MG63 (cell line): ENCODE measurements around the gene RASSF4. TPM values are rescaled to one million over a fixed set of nuclear protein-coding genes. Genes with fewer than 3 reads are reported as not detected.

Experiments used
- DNase-seq: peaks from one replicate; pipeline ENCODE4 v3.0.0-alpha.2; 2020
- H3K27me3 ChIP-seq: fragments of 250-450 bp; sonication (Bioruptor Pico); 2 replicates; pipeline ENCODE4 v1.5.1; 2020; ENCODE audit warnings: mild to moderate bottlenecking, moderate library complexity
- H3K36me3 ChIP-seq: fragments of 250-450 bp; sonication (Bioruptor Pico); 2 replicates; pipeline ENCODE4 v1.5.1; 2020; ENCODE audit warnings: mild to moderate bottlenecking, moderate library complexity
- H3K4me3 ChIP-seq: fragments of 250-450 bp; sonication (Bioruptor Pico); 2 replicates; pipeline ENCODE4 v1.5.1; 2020; ENCODE audit warnings: mild to moderate bottlenecking, moderate library complexity
- H3K9me3 ChIP-seq: fragments of 250-450 bp; sonication (Bioruptor Pico); 2 replicates; pipeline ENCODE4 v1.5.1; 2020; ENCODE audit warnings: mild to moderate bottlenecking, moderate library complexity
- total RNA-seq: library from RNA; depleted of rRNA; stranded (reverse); fragments of >200 nt; shearing (Covaris generic); gene quantifications from 2 replicates; pipeline ENCODE4 v1.2.3, GENCODE V29; 2014; ENCODE audit warnings: low replicate concordance

The RASSF4 gene
- total RNA-seq, 1 experiment from 2014 or later = 0.26 TPM

GRCh38 chr10:44935201-44935965 is 24.2 kb upstream of the RASSF4 start:
- no peaks in the 10 kb centered on the region for H3K9me3 ChIP-seq
- H3K36me3 ChIP-seq = no peaks in the 10 kb centered on the region
- peak; percentile 64 for DNase-seq
- H3K4me3 ChIP-seq = no peak overlapping the region
- no peaks in the 10 kb centered on the region for H3K27me3 ChIP-seq

DNA sequence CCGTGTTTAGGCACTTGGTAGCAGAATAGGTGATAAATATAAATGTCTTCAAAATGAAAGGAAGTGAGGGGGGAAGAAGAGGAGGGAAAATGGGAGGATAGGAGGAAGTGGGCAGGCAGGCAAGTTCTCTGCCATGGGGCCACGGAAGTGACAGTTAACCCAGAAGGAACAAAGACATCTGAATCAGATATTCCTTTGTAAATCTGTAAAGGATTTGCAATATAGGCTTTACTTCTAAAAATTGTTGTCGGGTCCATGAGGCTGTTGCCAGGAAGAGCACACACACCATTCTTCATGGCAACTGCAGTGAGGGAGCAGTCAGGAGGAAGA is 23.7 kb upstream of the RASSF4 start:
- Histone ChIP-seq H3K27me3 (no peaks in the 10 kb centered on the region), H3K9me3 (no peaks in the 10 kb centered on the region), H3K4me3 (no peak overlapping the region), H3K36me3 (no peaks in the 10 kb centered on the region)
- no peak for DNase-seq

DNA sequence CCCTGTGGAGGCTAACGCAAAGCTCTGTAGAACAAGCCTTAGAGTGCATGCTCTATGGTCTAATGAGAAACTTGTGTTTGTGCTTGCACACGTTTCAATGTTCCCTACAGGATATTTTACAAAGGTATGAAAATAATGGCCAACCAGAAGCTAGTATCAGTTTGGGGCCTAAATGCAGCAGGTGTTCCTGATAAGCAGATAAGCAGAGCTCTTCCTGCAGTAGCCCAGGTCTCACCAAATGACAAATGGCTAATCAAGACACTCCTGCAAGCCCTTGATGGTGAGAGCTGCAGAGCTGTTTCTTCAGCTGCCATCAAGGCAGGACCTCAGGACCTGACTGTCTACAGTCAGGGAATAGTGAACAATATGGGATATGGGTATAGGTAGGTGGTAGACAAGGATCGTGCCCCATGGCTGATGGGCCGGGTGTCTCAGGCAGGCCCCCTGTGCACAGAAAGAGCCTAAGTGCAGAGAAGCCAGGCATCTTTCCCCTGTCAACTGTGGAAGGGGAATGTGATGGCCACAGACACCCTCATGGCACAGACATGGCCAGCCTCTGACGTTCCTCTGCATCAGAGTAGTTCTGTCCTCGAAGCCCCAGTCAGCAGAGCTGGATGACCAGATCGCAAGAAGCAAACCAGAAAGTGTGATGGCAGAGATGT is 23.2 kb upstream of the RASSF4 start:
- no peak for DNase-seq
- Histone ChIP-seq H3K4me3 (no peak overlapping the region), H3K9me3 (no peaks in the 10 kb centered on the region), H3K27me3 (no peaks in the 10 kb centered on the region), H3K36me3 (no peaks in the 10 kb centered on the region)

DNA sequence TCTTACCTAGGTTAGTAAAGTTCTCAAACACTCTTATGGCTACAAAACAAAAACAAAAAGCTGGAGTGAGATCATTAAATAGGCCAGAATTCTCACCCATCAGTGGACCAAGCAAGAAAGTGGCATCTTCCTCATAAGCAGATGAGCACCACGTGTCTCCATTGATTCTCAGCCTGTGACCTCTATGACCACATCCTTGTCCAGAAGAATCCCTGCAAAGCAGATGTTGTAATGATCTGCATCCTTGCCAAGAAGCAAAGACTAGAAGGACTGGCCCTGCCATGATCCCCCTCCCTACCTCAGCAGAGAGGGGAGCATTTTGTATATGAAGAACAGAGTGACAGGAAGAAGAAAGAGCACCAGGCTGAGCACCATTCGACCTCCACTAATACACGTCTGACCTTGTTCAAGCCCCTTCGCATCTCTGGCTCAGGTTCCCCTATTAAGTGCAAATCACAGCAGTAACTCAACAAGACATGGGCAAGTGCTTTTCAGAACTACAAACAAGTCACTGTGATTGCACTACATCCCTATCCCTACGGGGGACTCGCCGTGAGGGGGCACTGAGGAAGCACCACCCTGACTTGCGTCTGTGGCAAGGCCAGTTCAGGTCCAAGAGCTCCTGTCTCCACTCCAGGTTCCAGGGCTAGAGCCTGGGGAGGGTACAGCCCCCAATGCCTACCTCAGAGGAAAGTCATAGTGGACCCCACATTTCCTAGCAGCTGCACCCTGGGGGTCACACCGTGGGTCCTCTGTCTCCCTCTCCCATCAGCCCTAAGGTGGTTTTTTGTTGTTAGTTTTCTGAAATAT is 22.2 kb upstream of the RASSF4 start:
- H3K36me3 ChIP-seq = no peaks in the 10 kb centered on the region
- no peaks in the 10 kb centered on the region for H3K27me3 ChIP-seq
- H3K9me3 ChIP-seq = no peaks in the 10 kb centered on the region
- DNase-seq = no peak
- no peak overlapping the region for H3K4me3 ChIP-seq

DNA sequence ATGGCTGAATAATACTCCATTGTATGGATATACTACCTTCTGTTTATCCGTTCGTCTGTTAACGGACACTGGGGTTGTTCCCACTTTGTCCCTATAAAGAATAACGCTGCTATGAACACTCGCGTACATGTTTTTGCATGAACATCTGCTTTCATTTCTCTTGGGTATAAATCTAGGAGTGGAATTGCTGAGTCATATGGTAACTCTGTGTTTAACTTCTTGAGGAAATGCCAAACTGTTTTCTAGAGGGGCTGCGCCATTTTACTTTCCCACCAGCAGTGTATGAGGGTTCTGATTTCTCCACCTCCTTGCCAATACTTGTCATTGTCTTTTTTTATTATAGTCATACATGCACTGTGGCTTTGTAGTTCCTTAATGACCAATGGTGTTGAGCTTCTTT is 20.6 kb upstream of the RASSF4 start:
- H3K9me3 ChIP-seq = peaks cover under 1% of the 10 kb centered on the region; the same call in 1 of the 2 replicates
- H3K36me3 ChIP-seq = no peaks in the 10 kb centered on the region
- H3K4me3 ChIP-seq = no peak overlapping the region
- DNase-seq = no peak
- H3K27me3 ChIP-seq = no peaks in the 10 kb centered on the region

DNA sequence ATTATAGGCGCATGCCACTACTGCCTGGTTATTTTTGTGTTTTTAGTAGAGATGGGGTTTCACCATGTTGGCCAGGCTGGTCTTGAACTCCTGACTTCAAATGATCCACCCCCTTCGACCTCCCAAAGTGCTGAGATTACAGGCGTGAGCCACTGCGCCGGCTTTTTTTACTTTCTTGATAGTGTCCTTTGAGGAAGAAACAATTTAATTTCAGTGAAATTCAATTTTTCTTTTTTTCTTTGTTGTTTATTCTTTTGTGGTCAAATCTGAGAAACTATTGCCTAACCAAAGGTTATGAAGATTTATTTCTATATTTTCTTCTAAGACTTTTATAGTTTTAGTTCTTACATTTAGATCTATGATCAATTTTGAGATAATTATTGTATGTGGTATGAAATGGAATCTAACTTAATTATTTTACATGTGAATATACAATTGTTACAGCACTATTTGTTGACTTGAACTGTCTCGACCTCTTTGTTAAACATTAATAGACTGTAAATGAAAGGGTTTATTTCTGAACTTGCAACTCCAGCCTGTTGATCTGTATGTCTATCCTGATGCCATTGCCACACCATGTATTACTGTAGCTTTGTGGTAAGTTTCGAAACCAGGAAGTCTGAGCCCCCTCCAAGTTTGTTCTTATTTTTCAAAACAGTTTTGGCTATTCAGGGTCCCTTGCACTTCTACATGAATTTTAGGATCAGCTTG is 19.8 kb upstream of the RASSF4 start:
- DNase-seq = no peak
- H3K36me3 ChIP-seq = no peaks in the 10 kb centered on the region
- peaks cover 9% of the 10 kb centered on the region for H3K9me3 ChIP-seq
- no peaks in the 10 kb centered on the region for H3K27me3 ChIP-seq
- no peak overlapping the region for H3K4me3 ChIP-seq

- no peak for DNase-seq
- Histone ChIP-seq H3K27me3 (no peaks in the 10 kb centered on the region), H3K9me3 (peaks cover 15% of the 10 kb centered on the region), H3K36me3 (no peaks in the 10 kb centered on the region), H3K4me3 (no peak overlapping the region)
These were observed 15.2 kb upstream of the RASSF4 start for GRCh38 chr10:44944354-44944753.

GRCh38 chr10:44946205-44946604 is 13.4 kb upstream of the RASSF4 start:
- Histone ChIP-seq H3K36me3 (no peaks in the 10 kb centered on the region), H3K4me3 (no peak overlapping the region), H3K27me3 (no peaks in the 10 kb centered on the region), H3K9me3 (peaks cover 15% of the 10 kb centered on the region)
- no peak for DNase-seq

- H3K4me3 ChIP-seq = no peak overlapping the region
- peaks cover 15% of the 10 kb centered on the region for H3K9me3 ChIP-seq
- no peaks in the 10 kb centered on the region for H3K27me3 ChIP-seq
- H3K36me3 ChIP-seq = no peaks in the 10 kb centered on the region
- DNase-seq = no peak
These were observed 12.0 kb upstream of the RASSF4 start for GRCh38 chr10:44947371-44948152.

DNA sequence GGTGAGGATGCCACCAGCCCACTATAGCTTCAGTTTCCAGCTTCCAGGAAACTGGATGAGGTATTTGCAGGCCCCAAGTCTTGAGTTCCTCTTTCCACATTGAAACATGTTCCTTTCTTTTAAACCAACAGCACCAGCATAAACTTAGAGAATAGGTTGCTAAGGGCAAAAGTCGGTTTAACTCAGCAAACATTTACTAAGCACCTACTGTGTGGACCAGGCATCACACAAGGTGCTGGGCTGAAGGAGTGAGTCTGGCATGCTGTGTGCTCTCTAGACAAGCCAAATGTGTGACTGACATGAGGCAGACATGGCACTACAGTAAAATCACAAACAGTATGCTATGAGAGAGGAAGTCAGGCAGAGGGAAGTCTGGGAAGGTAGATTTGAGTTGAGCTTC is 11.0 kb upstream of the RASSF4 start:
- no peak for DNase-seq
- H3K4me3 ChIP-seq = no peak overlapping the region
- peaks cover 15% of the 10 kb centered on the region for H3K9me3 ChIP-seq
- H3K27me3 ChIP-seq = no peaks in the 10 kb centered on the region
- no peaks in the 10 kb centered on the region for H3K36me3 ChIP-seq

DNA sequence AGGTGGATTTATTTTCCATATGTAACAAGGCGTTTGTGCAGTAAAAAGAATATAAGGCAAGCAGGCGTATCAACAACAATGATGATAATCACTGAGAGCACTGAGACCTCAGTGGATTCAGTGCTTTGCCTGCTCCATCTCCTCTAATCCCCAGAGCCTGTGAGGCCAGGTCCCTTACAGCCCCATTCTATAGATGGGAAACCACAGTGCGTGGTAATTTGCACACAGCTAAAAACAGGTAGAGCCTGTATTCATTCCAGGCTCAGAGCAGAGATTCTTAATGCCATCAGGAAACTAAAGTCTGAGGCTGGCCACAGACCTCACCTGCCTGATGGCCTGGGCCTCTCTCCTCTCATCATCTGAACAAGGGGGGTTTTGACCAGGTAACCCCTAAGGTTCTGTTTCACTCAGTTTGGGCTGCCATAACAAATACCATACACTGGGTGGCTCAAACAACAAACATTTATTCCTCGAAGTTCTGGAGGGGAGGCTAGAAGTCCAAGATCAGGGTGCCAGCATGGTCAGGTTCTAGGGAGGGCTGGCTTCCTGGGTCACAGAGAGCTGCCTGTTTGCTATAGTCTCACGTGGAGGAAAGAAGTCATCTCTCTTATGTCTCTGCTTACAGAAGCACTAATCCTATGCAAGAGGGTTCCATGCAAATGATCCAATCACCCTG is 10.3 kb upstream of the RASSF4 start:
- Histone ChIP-seq H3K36me3 (no peaks in the 10 kb centered on the region), H3K27me3 (no peaks in the 10 kb centered on the region), H3K9me3 (peaks cover 11% of the 10 kb centered on the region), H3K4me3 (no peak overlapping the region)
- DNase-seq = no peak

DNA sequence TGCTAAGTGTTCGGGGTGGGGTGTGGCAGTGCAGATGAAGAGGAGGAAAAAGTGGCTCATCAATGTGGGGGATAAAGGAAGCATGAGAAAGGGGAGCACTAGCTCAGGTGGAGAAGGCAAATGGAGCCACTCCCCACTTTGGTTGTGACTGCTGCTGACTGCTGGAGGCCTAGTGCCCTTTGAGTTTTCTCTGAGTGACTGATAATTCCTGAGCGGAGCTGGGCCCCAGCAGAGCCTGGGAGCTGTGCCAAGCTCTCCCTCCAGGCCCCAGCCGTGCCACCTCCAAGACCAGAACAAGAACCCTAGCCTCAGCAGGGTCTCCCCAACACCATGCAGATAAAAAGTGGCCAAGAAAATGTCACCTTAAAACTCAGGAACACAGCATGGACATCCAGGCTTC is 9.7 kb upstream of the RASSF4 start:
- H3K36me3 ChIP-seq = no peaks in the 10 kb centered on the region
- no peaks in the 10 kb centered on the region for H3K27me3 ChIP-seq
- H3K9me3 ChIP-seq = peaks cover 4% of the 10 kb centered on the region
- no peak for DNase-seq
- no peak overlapping the region for H3K4me3 ChIP-seq

GRCh38 chr10:44950326-44951225 is 9.0 kb upstream of the RASSF4 start:
- H3K36me3 ChIP-seq = no peaks in the 10 kb centered on the region
- H3K9me3 ChIP-seq = no peaks in the 10 kb centered on the region
- DNase-seq = no peak
- H3K27me3 ChIP-seq = no peaks in the 10 kb centered on the region
- no peak overlapping the region for H3K4me3 ChIP-seq

DNA sequence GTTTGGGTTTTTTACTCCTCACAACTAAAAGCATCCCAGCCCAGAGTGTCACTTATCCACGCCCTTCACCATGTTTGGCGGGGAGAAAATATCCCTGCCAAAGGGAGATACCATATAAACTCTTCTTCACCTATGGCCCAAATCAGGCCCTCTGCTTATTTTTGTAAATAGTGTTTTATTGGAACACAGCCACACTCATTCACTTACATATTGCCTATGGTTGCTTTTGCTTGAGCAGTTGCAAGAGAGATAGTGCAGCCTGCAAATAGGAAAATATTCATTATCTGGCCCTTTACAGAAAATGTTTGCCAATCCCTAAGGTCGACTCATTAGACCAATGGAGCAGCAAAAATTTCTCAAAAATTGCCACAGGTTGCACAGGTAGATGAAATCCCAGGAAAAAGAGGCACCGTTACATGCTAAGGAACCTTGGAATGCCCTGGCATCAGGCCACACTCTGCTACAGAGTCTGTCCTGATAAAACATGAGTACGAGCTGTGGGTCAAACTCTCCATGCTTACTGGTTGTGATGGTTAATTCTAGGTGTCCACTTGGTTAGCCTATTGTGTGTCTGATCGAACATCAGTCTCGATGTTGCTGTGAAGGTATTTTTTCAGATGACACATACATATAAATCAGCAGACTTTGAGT is 7.9 kb upstream of the RASSF4 start:
- H3K36me3 ChIP-seq = no peaks in the 10 kb centered on the region
- no peaks in the 10 kb centered on the region for H3K9me3 ChIP-seq
- no peaks in the 10 kb centered on the region for H3K27me3 ChIP-seq
- no peak overlapping the region for H3K4me3 ChIP-seq
- DNase-seq = no peak
